ENCODE measurements around the gene MAPRE3.
A peak's percentile ranks its signal among the peaks of the same experiment; 100 is the strongest.
"Not testable (repeated sequence)": the region's sequence is repeated elsewhere in the genome, so short reads cannot be mapped to it uniquely, and the experiment has no call there.

Gene MAPRE3

GRCh38 chr2:27073782-27074181 lies 103.3 kb downstream of the MAPRE3 start:
- no peak for DNase-seq

- peak; percentile 17 for DNase-seq
These were observed 104.5 kb downstream of the MAPRE3 start for GRCh38 chr2:27074738-27075565.

GRCh38 chr2:27075566-27075871 lies 105.1 kb downstream of the MAPRE3 start:
- not testable (repeated sequence) for DNase-seq

- no peak for DNase-seq
These were observed 105.9 kb downstream of the MAPRE3 start for GRCh38 chr2:27076323-27076722.
